DND-41 (cell line): ENCODE results near the gene SLC8A3.

Experiments
- ATAC-seq: fragments of 200-7000 bp; cut with Tn5 transposase; 3 replicates; pipeline ENCODE4 v1.9.1; 2021; ENCODE audit warnings: low read depth; ENCODE audit not compliant: insufficient read depth
- DNase-seq: peaks from one replicate; pipeline ENCODE4 v3.0.0-alpha.2; 2020
- H2AFZ ChIP-seq: 2 replicates; pipeline ENCODE4 v1.6.0; 2012; ENCODE audit warnings: low read depth, low read length
- H3K27ac ChIP-seq: 2 replicates; pipeline ENCODE4 v1.5.1; 2012; ENCODE audit warnings: low read length, inconsistent platforms
- H3K27me3 ChIP-seq: fragments of 200-600 bp; sonication (generic); 2 replicates; pipeline ENCODE4 v1.6.0; 2012; ENCODE audit warnings: low read length, mild to moderate bottlenecking, inconsistent platforms; ENCODE audit not compliant: insufficient read depth, poor library complexity
- H3K36me3 ChIP-seq: 2 replicates; pipeline ENCODE4 v1.5.1; 2012; ENCODE audit warnings: low read length, inconsistent platforms; ENCODE audit not compliant: insufficient read depth
- H3K4me1 ChIP-seq: 2 replicates; pipeline ENCODE4 v1.5.1; 2012; ENCODE audit warnings: mild to moderate bottlenecking, low read length; ENCODE audit not compliant: insufficient read depth
- H3K4me2 ChIP-seq: 2 replicates; pipeline ENCODE4 v1.6.0; 2012; ENCODE audit warnings: mild to moderate bottlenecking, moderate library complexity, low read length, inconsistent platforms; ENCODE audit not compliant: insufficient read depth
- H3K4me3 ChIP-seq, 2 experiments: fragments of 200-600 bp in 1 of 2; shearing (Covaris generic) in 1 of 2; 2 replicates each; pipeline ENCODE4 v1.5.1; 2012 to 2016; ENCODE audit warnings: inconsistent platforms in 2 of 2, low read length in 2 of 2, mild to moderate bottlenecking in 2 of 2, low read depth in 1 of 2, moderate library complexity in 1 of 2
- H3K79me2 ChIP-seq: 2 replicates; pipeline ENCODE4 v1.6.0; 2012; ENCODE audit warnings: low read length, inconsistent platforms; ENCODE audit not compliant: insufficient read depth
- H3K9ac ChIP-seq: 2 replicates; pipeline ENCODE4 v1.6.0; 2012; ENCODE audit warnings: low read depth, mild to moderate bottlenecking, inconsistent platforms, low read length, moderate library complexity
- H3K9me3 ChIP-seq: 2 replicates; pipeline ENCODE4 v1.5.1; 2012; ENCODE audit warnings: low read length, moderate library complexity, mild to moderate bottlenecking, inconsistent platforms; ENCODE audit not compliant: insufficient read depth, severe bottlenecking
- H4K20me1 ChIP-seq: 2 replicates; pipeline ENCODE4 v1.6.0; 2012; ENCODE audit warnings: low read length; ENCODE audit not compliant: insufficient read depth
- CTCF ChIP-seq: IDR thresholded peaks from 2 replicates; pipeline ENCODE4 v1.5.1; 2012; ENCODE audit warnings: borderline replicate concordance, low read length, moderate library complexity, mild to moderate bottlenecking; ENCODE audit not compliant: poor library complexity, severe bottlenecking; ENCODE audit errors: extremely low read depth
- EZH2 ChIP-seq: IDR thresholded peaks from 3 replicates; pipeline ENCODE4 v1.6.1; 2012; ENCODE audit warnings: borderline replicate concordance, low read depth, mild to moderate bottlenecking, moderate library complexity, low read length, inconsistent platforms; ENCODE audit not compliant: severe bottlenecking

The SLC8A3 gene

GRCh38 chr14:70034257-70034656 lies 154.5 kb downstream of the SLC8A3 start:
- no peak overlapping the region for H2AFZ ChIP-seq
- no peaks in the 10 kb centered on the region for H3K36me3 ChIP-seq
- no peak overlapping the region for H3K4me2 ChIP-seq
- no peak for DNase-seq
- H4K20me1 ChIP-seq = no peaks in the 10 kb centered on the region
- no peaks in the 10 kb centered on the region for H3K4me1 ChIP-seq
- no peak for ATAC-seq
- no peaks in the 10 kb centered on the region for H3K9me3 ChIP-seq
- TF ChIP-seq EZH2 = no peak
- no peak for TF ChIP-seq CTCF
- no peaks in the 10 kb centered on the region for H3K79me2 ChIP-seq
- H3K9ac ChIP-seq = no peak overlapping the region
- no peak overlapping the region for H3K4me3 ChIP-seq
- no peaks in the 10 kb centered on the region for H3K27me3 ChIP-seq
- H3K27ac ChIP-seq = no peak overlapping the region

DNA sequence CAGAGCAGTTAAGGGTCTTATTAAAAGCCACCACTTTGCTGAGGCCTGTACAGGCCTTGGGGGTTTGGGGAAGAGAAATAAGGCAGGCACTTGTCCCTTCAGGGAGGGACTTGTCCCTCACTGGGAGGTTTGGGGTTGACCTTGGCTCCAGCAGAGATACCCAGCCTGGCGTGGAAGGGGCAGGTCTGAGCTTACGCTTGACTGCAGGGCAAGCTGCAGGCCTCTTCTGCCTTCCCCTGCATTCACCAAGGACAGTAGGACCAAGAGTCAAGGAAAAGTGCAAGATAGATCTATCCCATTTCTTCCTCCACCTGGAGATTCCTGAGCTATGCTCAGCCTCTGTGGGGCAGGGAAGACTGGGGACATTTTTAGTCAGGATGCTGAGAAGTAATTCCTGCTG lies 155.2 kb downstream of the SLC8A3 start:
- Histone ChIP-seq H3K4me2 (no peak overlapping the region), H4K20me1 (no peaks in the 10 kb centered on the region), H3K4me3 (no peak overlapping the region), H3K9ac (no peak overlapping the region), H3K27me3 (no peaks in the 10 kb centered on the region), H3K36me3 (no peaks in the 10 kb centered on the region), H3K9me3 (no peaks in the 10 kb centered on the region), H3K4me1 (no peaks in the 10 kb centered on the region), H2AFZ (no peak overlapping the region), H3K27ac (no peak overlapping the region), H3K79me2 (no peaks in the 10 kb centered on the region)
- TF ChIP-seq CTCF = no peak
- no peak for TF ChIP-seq EZH2
- no peak for DNase-seq
- no peak for ATAC-seq

GRCh38 chr14:70033116-70033515 lies 155.6 kb downstream of the SLC8A3 start:
- DNase-seq = no peak

More at GRCh38 chr14:70033116-70033515, 155.6 kb downstream of the SLC8A3 start:
- Histone ChIP-seq H2AFZ (no peak overlapping the region), H3K9me3 (no peaks in the 10 kb centered on the region), H3K79me2 (no peaks in the 10 kb centered on the region), H3K27me3 (no peaks in the 10 kb centered on the region), H3K4me2 (no peak overlapping the region), H3K4me1 (no peaks in the 10 kb centered on the region), H3K27ac (no peak overlapping the region), H4K20me1 (no peaks in the 10 kb centered on the region), H3K9ac (no peak overlapping the region), H3K36me3 (no peaks in the 10 kb centered on the region), H3K4me3 (no peak overlapping the region)
- TF ChIP-seq CTCF (no peak), EZH2 (no peak)
- no peak for ATAC-seq
